Measurements from ENCODE around the gene ALK.

DNA sequence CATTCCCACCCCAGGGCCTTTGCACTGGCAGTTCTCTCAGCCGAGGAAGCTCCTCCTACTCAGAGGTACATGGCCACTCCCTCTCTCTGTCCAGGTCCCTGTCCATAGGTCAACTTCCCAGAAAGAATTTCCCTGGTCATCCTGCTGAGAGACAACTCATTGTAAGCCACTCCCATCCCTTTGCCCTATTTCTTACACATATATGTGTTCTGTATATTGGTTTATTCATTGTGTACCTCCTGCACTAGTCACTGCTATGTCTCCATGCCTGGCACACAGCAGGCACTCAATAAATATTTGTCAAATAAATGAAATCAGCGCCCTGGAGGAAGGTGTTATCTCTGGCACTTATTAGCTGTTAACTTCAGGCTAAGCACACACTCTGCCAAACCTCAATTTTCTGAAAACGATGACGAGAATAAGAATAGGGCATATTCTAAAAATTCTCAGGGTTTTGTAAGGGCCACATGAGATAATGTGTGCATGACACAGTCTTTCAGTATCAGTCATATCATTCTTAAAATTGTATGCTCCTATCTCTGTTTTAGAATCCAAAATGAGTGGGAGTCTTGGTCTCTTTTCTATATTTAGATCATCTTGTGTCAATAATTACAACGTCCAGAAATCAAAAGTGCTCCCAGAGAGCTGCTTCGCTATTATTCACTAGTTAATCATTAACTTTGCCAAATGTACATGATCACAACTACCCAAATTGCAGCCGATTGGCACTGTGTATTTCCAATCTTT is 198.0 kb downstream of the ALK start:
- no peak for TF ChIP-seq POLR2AphosphoS5 (IDR thresholded peaks at IDR 0.05)
- TF ChIP-seq, protein P1, sequence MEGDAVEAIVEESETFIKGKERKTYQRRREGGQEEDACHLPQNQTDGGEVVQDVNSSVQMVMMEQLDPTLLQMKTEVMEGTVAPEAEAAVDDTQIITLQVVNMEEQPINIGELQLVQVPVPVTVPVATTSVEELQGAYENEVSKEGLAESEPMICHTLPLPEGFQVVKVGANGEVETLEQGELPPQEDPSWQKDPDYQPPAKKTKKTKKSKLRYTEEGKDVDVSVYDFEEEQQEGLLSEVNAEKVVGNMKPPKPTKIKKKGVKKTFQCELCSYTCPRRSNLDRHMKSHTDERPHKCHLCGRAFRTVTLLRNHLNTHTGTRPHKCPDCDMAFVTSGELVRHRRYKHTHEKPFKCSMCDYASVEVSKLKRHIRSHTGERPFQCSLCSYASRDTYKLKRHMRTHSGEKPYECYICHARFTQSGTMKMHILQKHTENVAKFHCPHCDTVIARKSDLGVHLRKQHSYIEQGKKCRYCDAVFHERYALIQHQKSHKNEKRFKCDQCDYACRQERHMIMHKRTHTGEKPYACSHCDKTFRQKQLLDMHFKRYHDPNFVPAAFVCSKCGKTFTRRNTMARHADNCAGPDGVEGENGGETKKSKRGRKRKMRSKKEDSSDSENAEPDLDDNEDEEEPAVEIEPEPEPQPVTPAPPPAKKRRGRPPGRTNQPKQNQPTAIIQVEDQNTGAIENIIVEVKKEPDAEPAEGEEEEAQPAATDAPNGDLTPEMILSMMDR (IDR thresholded peaks at IDR 0.05) = no peak

All from esophagus muscularis mucosa (tissue), 3 donors.